Central memory CD4-positive, alpha-beta T cell (primary cell): ENCODE results near the gene ARID1B.

Experiments used
- DNase-seq: peaks from one replicate; pipeline ENCODE4 v3.0.0; 2022

The ARID1B gene

DNA sequence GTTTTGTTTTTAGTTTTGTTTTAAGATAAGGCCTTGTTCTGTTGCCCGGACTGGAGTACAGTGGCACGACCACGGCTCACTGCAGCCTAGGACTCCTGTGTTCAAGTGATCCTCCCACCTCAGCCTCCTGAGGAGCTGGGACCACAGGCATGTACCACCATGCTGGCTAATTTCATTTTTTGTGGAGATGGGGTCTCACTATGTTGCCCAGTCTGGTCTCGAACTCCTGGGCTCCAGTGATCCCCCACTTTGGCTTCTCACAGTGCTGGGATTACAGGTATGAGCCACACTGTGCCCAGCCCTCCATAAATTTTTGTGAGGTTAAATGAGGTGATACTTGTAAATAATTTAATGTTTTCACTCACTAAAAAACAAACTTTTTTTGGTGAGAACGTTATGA, 76.6 kb downstream of the ARID1B start:
- DNase-seq: no peak

DNA sequence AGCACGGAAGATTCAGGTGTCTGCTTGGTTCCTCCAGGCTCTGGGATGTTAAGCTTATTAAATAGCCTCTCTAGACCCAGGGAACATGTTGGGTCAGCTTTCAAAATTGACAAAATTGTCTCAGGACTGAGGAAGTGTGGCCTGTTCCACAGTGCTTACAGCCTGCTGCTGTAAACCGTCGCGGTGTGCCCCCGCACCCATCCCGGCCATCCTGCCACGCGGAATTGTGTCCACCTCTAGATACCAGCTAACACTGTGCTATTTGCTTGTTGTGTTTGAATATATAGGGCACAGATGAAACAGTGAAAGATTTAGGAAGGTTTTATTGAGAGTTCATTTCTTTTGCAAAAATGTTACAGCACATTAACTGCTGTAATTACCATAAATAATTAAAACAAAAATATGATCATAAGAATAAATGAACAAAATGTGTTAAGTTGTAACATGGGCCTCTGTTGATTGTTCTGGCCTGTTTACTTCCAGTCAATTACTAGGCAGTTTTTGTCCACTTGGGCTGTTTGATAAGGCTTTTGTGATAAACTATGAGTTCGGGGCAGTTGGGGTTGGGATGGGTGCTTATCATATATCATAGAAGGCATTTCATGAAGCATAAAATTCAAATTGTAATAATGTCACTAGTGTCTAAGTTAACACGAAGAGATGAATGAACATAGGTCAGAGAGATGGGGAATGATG, 77.4 kb downstream of the ARID1B start:
- no peak for DNase-seq

DNA sequence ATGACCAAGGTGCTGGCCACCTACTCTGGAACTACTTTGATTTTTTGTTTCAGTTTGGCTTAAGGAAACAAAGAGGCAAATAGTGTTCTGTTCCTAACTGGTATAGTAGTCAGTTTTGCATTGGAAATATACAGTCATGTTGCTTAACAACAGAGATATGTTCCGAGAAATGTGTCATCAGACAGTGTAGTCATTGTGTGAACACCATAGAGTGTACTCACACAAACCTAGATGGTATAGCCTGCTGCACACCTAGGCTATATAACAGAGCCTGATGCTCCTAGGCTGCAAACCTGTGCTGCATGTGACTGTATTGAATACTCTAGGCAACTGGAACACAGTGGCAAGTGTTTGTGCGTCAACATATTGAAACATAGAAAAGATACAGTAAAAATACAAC, 80.4 kb downstream of the ARID1B start:
- DNase-seq: no peak

DNA sequence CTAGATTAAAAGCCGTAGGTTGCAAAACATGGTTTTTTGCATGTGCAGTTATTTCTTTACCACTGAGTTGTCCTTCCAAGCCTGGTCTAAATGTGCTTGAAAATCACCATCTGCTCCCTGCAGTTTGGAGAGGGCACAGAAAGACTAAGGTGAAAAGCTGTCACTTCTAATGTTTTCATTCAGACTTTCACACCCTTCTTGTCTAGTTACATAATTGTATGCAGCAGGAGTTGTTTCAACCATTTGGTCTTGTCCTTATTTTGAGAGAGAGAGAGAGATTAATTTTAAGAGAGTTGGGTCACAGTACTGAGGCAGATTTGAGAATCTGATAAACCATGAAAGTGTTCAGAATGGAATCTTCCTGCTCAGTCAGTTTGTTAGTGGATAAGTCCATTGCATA, 82.5 kb downstream of the ARID1B start:
- no peak for DNase-seq

DNA sequence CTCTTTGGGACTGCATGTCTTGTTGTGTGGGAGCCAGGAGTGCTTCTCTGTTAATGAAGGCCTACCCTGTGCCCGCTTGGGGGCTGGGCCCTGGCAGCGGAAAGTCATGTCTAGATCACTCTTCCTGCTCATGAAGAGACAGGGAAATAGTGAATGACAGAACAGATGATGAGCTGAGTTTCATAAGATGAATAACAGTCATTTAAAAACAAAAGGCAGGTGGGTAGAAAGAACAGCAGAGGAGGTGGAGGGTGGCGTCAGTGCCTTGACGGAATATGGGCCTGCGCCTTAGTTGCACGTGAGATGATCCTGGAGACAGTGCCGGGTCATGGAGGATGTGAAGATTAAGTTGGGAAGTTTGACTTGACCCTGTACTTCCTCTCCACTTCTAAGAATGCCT, 85.5 kb downstream of the ARID1B start:
- no peak for DNase-seq

DNA sequence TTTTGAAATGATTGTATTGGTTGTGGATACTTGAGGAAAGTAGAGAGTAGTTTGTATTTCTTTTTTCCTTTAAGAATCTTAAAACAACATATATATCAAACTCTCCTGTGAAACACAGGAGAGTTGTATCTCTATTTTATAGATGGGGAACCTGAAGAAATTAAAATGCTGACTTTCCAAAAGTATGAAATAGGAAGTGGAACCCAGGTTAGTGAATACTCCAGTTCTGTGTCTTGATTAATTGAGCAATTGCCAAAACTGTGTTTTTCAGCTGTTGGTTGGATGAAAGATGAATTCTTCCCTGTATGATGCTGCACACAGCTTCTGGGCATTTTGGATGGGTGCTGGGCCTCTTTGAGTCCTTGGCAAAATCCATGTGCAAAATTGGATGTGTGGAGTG, 86.3 kb downstream of the ARID1B start:
- no peak for DNase-seq

DNA sequence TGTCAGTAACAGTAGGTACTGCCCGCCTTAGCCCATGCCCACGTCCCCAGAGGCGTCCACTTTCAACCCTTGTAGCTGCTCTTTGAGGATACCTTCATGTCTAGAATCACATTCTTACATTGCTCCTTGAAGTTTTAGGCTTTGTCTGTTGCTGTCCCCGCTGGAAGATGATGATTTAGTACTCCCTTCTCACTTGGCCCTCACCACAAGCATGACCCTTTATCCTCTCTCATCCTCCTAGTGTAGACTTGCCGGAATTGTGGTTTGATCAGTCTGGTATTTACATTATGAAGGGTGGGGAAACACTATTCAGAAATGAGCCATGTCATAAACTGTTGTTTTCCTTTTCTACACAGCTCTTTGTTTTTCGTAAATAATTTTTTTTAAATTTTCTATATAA, 87.4 kb downstream of the ARID1B start:
- DNase-seq: no peak

DNA sequence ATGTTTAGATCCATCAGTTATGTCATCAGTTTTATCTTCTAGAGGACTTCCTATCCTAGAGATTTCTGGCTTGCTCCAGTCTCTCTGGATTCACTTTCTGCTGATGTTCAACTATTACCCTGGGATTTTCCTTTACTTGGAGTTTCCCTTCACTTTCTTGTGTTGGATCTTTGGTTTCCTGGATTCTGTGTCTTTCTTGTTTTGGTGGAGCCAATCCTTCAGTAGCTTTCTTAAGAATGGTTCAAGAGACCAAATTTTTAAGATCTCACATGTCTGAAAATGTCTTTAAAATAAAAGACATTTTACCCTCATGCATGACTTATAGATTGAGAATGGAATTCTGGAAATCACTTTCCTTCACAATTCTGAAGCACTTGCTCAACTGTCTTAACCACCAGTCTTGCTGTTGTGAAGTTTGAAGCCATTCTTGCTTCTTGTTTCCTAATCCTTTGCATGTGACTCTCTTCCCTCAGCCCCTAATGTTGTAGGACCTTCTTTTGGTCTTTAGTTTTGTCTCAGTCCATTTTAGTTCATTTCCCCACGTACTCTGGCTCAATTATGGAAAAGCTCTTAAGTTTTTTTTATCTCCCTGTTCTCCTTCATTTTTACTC, 87.9 kb downstream of the ARID1B start:
- no peak for DNase-seq

DNA sequence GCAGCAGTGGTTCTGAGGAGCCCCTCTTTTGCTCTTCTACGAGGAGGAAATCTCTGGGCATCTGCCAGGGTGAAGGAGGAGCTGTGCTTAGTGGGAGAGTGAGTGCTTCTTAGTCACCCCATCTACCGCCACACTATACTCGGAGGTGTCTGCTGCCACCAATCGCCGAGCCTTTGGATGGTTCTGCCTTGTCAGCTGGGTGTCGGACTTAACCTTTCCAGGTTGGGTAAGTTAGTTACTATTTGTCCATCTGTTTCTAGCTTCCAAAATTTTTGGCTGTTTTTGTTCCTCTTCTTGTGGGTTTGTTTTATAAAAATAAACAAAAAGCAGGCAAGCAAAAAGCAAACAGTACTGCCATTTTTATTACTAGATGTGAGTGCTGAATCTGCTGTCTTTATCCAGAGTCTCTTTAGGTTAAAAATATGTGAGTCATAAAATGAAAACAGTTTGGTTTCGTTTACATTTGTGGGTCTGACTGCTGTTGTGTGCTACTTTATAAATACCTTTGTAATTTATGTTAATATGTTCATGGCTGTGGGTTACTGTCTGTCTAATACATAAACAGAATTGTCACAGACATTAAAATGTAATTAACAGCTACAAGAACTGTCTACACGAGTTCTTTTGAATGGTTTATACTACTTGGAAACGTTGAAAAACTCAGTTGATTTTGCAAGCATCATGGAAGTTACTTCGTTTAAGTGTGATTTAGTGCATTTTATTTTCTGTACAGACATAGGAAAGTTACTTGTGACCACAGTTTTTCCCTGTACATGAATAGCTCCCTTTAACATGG, 89.2 kb downstream of the ARID1B start:
- DNase-seq: no peak

DNA sequence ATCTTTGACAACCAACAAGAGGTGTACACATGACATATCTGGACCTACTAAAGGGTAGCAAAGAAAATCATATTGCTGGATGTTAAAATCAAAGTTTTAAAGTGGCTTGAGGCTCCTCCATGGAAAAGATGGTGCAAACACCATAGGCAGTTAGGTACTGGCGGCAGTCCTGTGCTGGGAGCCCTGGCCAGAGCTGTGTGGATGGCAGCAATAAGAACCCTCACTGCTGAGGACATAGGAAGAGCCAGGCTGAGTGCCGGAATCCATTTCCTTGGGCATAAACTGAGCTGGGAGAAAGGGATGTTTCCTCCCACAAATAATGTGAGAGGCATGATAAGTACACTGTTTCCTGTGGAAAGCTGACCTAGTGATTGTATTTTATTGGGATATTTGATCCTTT, 89.9 kb downstream of the ARID1B start:
- DNase-seq: no peak

DNA sequence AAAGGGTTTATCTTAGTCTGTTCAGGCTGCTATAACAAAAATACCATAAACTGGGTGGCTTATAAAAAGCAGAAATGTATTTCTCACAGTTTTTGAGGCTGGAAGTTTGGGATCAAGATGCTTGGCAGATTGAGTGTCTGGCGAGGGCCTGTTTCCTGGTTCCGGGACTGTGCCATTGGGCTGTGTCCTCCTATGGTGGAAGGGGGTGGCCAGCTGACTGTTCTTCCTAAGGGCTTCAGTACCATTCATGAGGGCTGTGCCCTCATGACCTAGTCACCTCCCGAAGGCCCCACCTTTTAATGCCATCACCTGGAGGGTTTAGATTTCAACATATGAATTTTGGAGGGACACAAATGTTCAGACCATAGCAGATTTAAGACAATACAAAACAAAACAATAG, 91.2 kb downstream of the ARID1B start:
- DNase-seq: no peak

DNA sequence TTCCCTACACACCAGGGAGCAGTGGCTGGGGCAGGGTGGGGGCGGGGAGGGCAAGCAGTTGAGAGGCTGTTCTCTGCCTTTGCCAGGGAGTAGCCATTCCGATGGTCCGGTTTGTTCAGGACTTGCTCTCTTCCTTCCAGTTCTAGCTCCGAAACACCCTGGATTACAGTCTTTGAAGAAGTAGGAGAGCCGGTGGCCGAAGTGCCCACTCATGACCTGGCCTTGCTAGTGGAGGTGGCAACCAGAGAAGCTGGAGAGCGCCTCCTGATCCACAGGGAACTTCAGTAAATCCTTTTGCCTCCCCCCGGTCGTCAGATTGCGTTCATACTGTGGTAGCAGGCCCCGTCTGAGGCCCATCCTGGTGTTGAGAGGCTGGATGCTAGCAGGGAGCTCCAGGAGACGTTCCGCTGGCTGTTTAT, 92.8 kb downstream of the ARID1B start:
- no peak for DNase-seq

DNA sequence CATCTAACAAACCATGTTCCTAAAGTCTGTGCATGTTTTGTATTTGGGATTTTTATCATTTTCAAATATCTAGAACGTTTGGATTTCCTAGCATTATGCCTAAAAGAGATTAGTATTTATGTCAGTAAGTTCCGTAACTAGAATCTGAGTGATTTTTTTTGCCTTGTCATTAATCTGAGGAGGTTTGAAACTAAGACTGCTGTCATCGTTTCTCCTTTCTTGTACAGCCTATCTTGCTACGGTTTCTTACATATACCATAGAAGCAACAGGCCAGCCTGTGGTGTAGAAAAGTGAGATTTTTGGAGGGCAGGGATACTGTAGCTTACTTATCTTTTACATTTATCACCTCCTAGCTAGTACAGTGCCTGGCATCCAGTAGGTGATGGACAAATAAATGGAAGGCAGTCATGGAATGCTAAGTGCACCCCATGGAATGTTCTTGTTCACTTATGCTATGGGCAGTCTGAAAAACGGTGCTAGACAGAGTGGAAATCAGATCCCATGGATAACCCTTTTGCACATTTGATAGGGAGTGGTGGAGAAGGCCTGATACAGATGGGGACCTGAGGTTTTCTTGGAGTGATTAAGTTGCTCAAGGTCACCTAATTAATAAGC, 93.9 kb downstream of the ARID1B start:
- DNase-seq: no peak

DNA sequence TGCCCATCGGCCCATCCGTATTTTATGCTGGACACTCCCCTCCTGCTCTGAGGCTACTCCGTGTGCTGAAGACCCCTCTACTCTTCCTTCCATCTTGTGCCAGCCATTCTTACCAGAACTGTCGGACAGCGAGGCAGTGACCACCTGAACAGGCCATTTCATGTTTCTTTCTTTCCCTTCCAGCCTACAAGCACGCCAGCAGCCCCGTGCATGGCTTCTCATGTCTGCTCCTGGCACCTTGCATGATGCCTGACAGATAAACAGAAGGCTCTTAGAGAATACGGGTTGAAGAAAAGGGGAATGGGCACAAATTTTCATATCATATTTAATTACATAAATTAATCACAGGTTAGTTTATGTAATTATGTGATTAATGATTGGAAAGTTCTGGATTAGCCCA, 95.7 kb downstream of the ARID1B start:
- DNase-seq: no peak

DNA sequence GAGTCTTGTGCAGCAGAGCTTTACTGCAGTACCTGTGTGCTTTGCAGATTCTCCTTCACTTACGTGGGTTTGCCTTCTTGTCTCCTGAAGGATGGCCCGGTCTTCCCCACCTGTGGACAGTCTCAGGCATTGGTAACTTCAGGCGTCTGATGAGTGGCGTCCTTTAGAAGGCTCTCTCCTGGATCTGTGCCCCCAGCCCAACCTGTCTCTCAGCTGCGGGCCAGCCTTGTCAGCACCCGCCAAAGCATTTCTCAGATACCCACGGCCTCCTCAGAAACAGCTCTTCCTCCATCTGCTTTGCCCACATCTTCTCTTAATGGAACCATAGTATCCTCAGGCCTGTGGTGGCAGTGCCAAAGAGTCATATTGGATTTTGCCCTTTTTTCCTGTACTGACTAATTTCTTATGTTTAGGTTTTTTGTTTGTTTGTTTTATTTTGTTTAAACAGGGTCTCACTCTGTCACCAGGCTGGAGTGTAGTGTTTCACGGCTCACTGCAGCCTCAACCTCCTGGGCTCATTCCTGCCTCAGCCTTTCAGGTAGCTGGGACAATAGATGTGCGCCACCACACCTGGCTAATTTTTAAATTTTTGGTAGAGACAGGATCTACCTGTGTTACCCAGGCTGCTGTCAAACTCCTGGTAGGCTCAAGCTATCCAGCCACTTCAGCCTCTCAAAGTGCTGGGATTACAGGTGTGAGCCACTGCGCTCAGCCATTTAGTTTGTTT, 96.6 kb downstream of the ARID1B start:
- no peak for DNase-seq

DNA sequence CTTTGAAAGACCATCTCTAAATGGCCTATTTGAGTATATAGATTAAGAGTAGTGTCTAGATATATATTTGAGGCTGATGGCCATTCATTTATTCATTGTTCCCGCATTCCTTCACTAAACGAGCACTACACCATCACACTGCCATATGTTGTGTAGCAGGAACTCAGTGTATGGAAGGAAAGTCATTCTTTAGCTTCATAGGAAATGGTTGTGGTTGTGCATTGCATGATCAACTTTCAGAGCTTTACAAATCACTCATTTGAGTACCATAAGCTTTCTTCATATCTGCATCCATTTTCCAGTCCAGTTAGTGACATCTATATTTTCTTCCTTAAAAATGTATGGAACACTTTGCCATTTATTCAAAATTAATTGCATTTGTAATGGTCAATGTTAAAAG, 97.9 kb downstream of the ARID1B start:
- DNase-seq: no peak

DNA sequence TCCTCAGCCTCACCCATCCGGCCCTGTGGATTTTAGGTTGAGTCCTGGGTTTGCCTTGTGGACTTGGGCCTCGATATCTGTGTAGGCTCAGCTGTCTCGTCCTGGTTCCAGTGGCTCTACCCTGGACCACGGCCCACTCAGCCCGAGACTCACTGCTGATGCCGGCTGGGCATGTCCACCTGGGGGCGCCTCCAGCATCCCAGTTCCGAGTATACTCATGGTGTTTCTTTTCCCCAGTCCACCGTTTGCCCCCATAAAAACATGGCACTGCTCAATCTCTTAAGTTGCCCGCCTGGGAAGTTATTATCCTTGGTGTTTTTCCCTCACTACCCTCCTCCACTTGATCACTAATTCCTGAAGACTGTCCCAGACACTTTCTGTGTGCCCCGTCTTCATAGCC, 99.1 kb downstream of the ARID1B start:
- no peak for DNase-seq

DNA sequence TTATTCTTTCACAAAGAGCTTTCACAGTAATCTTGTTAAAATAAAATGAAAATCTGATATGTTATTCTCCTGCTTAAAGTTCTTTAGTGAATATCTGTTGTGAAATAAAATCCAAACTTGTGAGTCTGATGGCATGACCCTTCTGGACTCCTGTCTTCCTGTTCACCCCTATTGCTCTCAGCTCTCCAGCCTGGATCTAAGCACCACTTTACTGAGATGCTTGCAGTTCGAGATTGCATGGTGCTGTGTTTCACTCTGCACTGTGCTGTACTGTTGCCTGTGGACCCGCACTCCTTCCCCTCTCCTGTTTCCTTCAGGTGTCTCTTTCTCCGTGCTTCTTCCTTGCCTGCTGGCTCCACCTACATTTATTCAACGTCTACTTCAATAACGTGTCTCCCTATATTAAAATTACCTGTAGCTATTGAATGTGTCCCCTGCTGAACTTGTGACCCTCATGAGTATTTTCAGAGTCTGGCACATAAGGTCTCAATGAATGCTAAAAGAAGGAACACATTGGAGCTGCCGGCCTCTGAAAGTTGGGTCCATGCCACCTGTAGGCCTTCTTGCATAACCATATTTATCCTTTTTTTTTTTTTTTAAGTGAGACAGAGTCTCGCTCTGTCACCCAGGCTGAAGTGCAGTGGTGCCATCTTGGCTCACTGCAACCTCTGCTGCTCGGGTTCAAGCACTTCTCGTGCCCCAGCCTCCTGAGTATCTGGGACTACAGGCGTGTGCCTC, 100.1 kb downstream of the ARID1B start:
- DNase-seq: no peak

DNA sequence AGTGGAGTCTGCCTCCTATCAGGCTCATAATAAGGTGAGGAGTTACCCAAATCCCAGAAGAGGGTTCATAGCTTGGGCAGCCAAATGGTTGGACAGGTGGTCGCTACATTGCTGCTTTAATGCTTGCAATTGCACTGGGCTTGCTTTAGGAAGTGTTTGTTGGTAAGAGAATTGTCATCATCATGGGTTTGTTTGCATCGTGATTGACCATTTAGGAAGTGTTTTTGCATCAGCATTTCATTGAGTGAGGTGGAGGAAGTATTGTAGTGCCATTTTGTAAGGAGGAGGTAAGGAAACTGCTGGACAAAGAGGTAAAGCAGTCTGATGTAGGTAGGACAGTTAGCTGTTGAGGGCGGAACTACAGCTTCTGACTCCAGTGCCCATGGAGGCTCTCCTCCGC, 101.5 kb downstream of the ARID1B start:
- DNase-seq: no peak

DNA sequence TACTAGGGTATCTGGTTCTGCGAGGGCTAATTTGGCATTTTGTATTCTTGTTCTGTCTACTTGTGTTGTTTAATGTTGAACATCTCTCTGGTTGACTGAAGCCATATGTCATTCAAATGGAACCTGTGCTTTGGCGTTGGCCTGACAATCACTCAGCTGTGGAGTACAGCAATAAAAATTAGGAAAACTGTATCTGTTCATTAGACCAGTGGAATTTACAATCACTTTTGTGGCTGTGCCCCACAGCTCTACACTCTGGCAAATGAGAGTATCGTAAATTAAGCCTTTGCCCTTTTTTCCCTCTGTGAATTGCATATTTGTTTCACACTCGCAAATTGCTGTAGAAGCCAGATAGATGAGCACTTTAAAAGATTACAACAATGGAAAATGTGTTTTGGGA, 102.0 kb downstream of the ARID1B start:
- no peak for DNase-seq

DNA sequence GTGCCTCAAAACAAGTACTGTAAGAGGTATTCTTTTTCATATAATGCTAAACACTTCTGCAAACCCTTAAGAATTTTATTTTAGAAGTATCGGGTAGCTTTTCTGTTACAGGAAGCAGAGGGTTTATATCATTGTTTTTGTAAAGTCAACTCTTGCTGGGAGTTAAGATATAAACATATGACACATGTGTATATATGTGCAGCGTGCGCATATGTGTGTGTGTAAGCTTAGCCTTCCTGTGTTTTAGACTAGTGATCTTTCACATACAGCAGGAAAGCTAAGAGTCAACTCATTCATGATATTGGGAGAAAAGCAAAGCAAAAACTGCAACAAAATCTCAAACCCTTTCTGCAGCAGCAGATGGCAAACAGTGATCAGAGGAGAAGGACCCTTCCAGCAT, 102.4 kb downstream of the ARID1B start:
- DNase-seq: no peak

DNA sequence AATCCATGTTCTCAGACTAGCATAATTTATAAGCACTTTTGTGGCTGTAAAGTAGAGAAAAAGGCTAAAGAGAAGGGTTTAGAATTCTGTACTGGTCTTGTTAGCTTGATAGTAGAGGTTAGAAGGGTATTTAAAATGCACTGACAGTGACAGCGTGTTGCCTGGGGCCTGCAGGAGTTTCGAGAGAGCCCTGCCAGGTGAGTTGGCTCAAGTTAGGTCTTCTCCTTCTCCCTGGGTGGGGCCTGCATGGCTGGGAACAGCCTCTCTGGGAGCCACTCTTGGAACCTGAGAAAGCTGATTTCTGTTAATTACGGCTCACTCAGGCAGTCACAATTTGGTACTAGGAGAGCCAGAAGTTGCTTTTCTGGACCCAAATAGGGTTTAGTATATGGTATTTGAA, 103.7 kb downstream of the ARID1B start:
- no peak for DNase-seq
